GM10266 (cell line): ENCODE data around the gene LDB1.
A peak's percentile ranks its signal among the peaks of the same experiment; 100 is the strongest.

Source experiments
- DNase-seq: peaks from one replicate; pipeline ENCODE4 v3.0.0; 2012; ENCODE audit errors: extremely low spot score
- TF ChIP-seq, protein P1 (sequence below): IDR thresholded peaks from 2 replicates; pipeline ENCODE4 v1.5.1; 2012; ENCODE audit warnings: mild to moderate bottlenecking, low read depth; ENCODE audit not compliant: control insufficient read depth, insufficient read depth; ENCODE audit errors: missing control alignments

LDB1 gene

DNA sequence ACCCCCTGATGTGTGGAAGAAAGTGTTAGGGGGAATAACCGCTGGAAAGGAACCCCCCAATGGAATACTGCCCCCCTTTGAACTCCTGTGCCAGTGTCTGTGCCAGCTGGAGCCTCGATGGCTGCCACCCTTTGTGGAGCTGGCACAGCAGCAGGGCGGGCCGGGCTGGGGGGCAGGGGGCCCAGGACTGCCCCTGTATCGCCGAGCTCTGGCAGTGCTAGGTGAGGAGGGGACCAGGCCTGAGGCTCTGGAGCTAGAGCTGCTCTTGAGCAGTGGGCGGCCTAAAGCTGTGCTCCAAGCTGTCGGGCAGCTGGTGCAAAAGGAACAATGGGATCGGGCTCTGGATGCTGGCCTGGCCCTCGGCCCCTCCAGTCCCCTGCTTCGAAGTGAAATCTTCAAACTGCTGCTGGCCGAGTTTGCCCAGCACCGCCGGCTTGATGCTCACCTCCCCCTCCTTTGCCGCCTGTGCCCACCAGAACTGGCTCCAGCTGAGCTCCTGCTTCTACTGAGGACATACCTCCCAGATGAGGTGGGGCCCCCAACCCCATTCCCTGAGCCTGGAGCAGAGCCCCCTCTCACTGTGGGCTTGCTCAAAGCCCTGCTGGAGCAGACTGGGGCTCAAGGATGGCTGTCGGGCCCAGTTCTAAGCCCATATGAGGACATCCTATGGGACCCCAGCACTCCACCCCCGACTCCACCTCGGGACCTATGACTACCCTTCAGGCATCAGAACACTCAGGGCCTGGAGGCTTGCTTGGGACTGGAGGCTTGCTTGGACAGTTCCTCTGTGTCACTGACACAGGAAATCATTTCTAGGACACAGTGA, 52.9 kb downstream of the LDB1 start:
- DNase-seq = no peak
- TF ChIP-seq, protein P1, sequence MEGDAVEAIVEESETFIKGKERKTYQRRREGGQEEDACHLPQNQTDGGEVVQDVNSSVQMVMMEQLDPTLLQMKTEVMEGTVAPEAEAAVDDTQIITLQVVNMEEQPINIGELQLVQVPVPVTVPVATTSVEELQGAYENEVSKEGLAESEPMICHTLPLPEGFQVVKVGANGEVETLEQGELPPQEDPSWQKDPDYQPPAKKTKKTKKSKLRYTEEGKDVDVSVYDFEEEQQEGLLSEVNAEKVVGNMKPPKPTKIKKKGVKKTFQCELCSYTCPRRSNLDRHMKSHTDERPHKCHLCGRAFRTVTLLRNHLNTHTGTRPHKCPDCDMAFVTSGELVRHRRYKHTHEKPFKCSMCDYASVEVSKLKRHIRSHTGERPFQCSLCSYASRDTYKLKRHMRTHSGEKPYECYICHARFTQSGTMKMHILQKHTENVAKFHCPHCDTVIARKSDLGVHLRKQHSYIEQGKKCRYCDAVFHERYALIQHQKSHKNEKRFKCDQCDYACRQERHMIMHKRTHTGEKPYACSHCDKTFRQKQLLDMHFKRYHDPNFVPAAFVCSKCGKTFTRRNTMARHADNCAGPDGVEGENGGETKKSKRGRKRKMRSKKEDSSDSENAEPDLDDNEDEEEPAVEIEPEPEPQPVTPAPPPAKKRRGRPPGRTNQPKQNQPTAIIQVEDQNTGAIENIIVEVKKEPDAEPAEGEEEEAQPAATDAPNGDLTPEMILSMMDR = no peak

DNA sequence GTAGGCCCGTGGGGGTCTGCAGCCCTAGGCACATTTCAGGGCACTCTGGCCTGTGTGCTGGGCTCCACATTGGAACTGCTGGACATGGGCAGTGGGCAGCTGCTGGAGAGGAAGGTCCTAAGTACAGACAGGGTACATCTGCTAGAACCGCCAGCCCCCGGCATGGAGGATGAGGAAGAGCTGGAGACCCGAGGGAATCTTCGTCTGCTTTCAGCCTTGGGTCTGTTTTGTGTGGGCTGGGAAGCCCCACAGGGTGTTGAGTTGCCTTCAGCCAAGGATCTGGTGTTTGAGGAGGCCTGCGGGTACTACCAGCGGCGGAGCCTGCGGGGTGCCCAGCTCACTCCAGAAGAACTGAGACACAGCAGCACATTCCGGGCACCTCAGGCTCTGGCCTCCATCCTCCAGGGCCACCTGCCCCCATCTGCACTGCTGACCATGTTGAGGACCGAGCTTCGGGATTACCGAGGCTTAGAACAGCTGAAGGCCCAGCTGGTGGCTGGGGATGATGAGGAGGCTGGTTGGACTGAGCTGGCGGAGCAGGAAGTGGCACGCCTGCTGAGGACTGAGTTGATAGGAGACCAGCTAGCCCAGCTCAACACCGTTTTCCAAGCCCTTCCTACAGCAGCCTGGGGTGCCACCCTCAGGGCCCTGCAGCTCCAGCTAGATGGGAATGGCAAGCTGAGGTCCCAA, 53.6 kb downstream of the LDB1 start:
- TF ChIP-seq, protein P1 = no peak
- DNase-seq = no peak

DNA sequence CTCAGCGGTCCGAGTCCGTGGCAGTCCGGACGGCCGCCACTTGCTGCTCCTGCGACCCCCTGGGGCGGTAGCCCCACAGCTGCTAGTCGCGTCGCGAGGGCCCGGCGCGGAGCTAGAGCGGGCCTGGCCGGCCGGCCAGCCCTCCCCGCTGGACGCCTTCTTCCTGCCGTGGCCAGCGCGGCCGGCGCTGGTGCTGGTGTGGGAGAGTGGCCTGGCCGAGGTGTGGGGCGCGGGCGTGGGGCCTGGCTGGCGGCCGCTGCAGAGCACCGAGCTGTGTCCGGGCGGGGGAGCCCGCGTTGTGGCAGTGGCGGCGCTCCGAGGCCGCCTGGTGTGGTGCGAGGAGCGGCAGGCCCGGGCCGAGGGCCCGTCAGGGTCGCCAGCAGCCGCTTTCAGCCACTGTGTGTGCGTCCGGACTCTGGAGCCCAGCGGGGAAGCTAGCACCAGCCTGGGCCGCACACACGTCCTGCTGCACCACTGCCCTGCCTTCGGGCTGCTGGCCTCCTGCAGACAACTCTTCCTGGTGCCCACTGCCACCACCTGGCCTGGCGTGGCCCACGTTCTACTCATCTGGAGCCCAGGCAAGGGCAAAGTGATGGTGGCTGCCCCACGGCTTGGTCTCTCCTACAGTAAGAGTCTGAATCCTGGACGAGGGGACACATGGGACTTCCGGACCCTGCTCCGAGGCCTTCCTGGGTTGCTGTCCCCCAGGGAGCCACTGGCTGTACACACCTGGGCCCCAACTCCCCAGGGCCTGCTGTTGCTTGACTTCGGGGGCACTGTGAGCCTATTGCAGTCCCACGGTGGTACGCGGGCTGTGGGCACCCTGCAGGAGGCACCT, 54.4 kb downstream of the LDB1 start:
- no peak for DNase-seq
- TF ChIP-seq, protein P1 = peak; percentile 17

DNA sequence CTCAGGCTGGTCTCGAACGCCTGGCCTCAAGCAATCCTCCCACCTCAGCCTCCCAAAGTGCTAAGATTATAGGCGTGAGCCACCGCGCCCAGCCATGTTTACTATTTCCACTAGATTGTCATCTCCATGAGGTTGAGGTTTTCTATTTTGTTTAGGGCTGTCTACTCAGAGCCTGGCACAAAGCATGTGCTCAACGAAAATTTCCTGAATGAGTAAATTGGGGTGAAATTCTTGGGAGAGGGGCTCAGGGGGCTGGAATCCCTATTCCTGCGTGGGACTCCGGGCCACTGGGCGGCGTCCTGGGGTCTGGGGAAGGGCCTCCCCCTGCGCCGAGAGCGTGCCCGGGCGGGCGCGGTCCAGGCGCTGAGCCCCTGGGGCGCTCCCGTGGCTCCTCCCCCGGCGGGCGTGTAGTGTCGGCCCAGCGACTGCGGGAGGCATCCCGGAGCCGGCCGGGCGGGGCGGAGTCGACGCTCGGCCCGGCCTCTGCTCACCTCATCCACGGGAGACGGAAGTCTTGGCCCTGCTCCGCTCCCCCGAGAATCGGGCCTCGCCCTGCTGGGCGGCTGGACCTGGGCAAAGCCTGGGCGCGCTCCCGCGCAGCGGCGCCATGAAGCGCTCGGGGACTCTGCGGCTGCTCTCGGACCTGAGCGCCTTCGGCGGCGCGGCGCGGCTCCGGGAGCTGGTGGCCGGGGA, 55.2 kb downstream of the LDB1 start, which contains the start of gene HPS6:
TSS of gene HPS6 (plus strand) at position 482 of the 693 bp plus-strand sequence. CDS start at position 608, 126 bp downstream.
- TF ChIP-seq, protein P1 = peak; percentile 46
- peak; percentile 99 for DNase-seq

DNA sequence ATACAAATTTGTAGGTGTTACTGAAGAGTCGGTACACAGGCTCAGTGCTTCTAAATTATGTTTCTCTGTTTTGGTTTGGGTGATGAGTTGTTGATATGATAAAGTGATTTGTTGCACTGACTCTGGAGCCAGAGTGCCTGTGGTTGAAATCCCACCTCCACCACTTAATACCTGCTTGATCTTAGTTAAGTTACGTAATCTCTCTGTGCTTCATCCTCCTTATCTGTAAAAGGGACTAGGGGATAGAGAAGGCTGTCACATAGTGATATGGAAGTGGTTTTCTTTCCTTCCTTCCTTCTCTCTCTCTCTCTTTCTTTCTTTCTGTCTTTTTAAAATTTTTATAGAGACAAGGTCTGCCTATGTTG, 55.7 kb downstream of the LDB1 start:
- TF ChIP-seq, protein P1 = no peak
- no peak for DNase-seq

DNA sequence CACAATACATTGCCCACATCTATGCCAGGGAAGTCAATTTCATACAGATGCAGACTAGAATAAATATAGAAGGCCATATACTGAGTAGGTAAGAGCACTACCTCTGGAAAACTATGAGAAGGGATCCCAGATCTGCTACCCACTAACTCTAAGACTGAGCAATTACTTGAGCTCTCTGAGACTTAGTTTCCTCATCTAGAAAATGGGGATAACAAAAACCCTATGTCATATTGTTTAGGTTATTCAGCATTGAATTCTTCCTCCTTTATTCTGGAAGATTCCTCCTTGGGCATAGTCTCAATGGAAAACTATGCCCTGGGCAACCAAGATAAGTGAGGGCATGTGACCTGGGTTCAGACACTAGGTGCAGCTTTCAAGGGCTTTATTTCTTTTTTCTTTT, 60.2 kb downstream of the LDB1 start:
- no peak for DNase-seq
- TF ChIP-seq, protein P1 = no peak
